ENCODE results near the gene SYNDIG1. TPM values are rescaled to one million over a fixed set of nuclear protein-coding genes. Genes with fewer than 3 reads are reported as not detected.
"Not testable (repeated sequence)": the region's sequence is repeated elsewhere in the genome, so short reads cannot be mapped to it uniquely, and the experiment has no call there.

Gene SYNDIG1
- polyA plus RNA-seq, 2 donors: 0.01 TPM; not detected in 1

GRCh38 chr20:24506696-24507095 is 37.3 kb downstream of the SYNDIG1 start:
- Histone ChIP-seq H3K27ac (ENCODE audit: low read depth in 2 of 2, low read length in 1 of 2) (no peak overlapping the region), H3K4me1 (ENCODE audit: control insufficient read depth in 2 of 2, insufficient read depth in 2 of 2, low read length in 1 of 2) (no peaks in the 10 kb centered on the region), H3K4me3 (ENCODE audit: low read depth in 1 of 2, low read length in 2 of 2) (no peak overlapping the region), H3K36me3 (ENCODE audit: control insufficient read depth in 2 of 2, insufficient read depth in 2 of 2, low read length in 1 of 2) (no peaks in the 10 kb centered on the region), H3K27me3 (ENCODE audit: control insufficient read depth in 1 of 2, insufficient read depth in 2 of 2, low read length in 2 of 2) (no peaks in the 10 kb centered on the region), H3K9me3 (ENCODE audit: control insufficient read depth in 2 of 2, insufficient read depth in 1 of 2, low read depth in 1 of 2, low read length in 1 of 2) (no peaks in the 10 kb centered on the region)
- WGBS, 2 donors: 87 to 88% methylated on average over 5 of the region's 5 CpGs

GRCh38 chr20:24507182-24507853 is 37.9 kb downstream of the SYNDIG1 start:
- H3K9me3 ChIP-seq (ENCODE audit: control insufficient read depth in 2 of 2, insufficient read depth in 1 of 2, low read depth in 1 of 2, low read length in 1 of 2): no peaks in the 10 kb centered on the region
- no peaks in the 10 kb centered on the region for H3K27me3 ChIP-seq (ENCODE audit: control insufficient read depth in 1 of 2, insufficient read depth in 2 of 2, low read length in 2 of 2)
- H3K27ac ChIP-seq (ENCODE audit: low read depth in 2 of 2, low read length in 1 of 2): no peak overlapping the region
- H3K4me1 ChIP-seq (ENCODE audit: control insufficient read depth in 2 of 2, insufficient read depth in 2 of 2, low read length in 1 of 2): no peaks in the 10 kb centered on the region
- no peaks in the 10 kb centered on the region for H3K36me3 ChIP-seq (ENCODE audit: control insufficient read depth in 2 of 2, insufficient read depth in 2 of 2, low read length in 1 of 2)
- no peak overlapping the region for H3K4me3 ChIP-seq (ENCODE audit: low read depth in 1 of 2, low read length in 2 of 2)
- 60 to 61% methylated on average over 11 of the region's 11 CpGs for WGBS, 2 donors

- not testable (repeated sequence) for H3K36me3 ChIP-seq (ENCODE audit: control insufficient read depth in 2 of 2, insufficient read depth in 2 of 2, low read length in 1 of 2); H3K9me3 ChIP-seq (ENCODE audit: control insufficient read depth in 2 of 2, insufficient read depth in 1 of 2, low read depth in 1 of 2, low read length in 1 of 2); H3K27me3 ChIP-seq (ENCODE audit: control insufficient read depth in 1 of 2, insufficient read depth in 2 of 2, low read length in 2 of 2); H3K27ac ChIP-seq (ENCODE audit: low read depth in 2 of 2, low read length in 1 of 2); H3K4me1 ChIP-seq (ENCODE audit: control insufficient read depth in 2 of 2, insufficient read depth in 2 of 2, low read length in 1 of 2); H3K4me3 ChIP-seq (ENCODE audit: low read depth in 1 of 2, low read length in 2 of 2)
- WGBS, 2 donors: 45 to 48% methylated on average over 11 of the region's 11 CpGs
Observed at GRCh38 chr20:24512441-24512840, 43.0 kb downstream of the SYNDIG1 start.

GRCh38 chr20:24518515-24518914 is 49.1 kb downstream of the SYNDIG1 start:
- WGBS, 2 donors: 62 to 72% methylated on average over 6 of the region's 6 CpGs
- H3K27me3 ChIP-seq (ENCODE audit: control insufficient read depth in 1 of 2, insufficient read depth in 2 of 2, low read length in 2 of 2): no peaks in the 10 kb centered on the region
- no peaks in the 10 kb centered on the region for H3K9me3 ChIP-seq (ENCODE audit: control insufficient read depth in 2 of 2, insufficient read depth in 1 of 2, low read depth in 1 of 2, low read length in 1 of 2)
- H3K27ac ChIP-seq (ENCODE audit: low read depth in 2 of 2, low read length in 1 of 2): no peak overlapping the region
- no peaks in the 10 kb centered on the region for H3K4me1 ChIP-seq (ENCODE audit: control insufficient read depth in 2 of 2, insufficient read depth in 2 of 2, low read length in 1 of 2)
- H3K36me3 ChIP-seq (ENCODE audit: control insufficient read depth in 2 of 2, insufficient read depth in 2 of 2, low read length in 1 of 2): no peaks in the 10 kb centered on the region
- no peak overlapping the region for H3K4me3 ChIP-seq (ENCODE audit: low read depth in 1 of 2, low read length in 2 of 2)

GRCh38 chr20:24519476-24519875 is 50.0 kb downstream of the SYNDIG1 start:
- Histone ChIP-seq H3K4me1 (ENCODE audit: control insufficient read depth in 2 of 2, insufficient read depth in 2 of 2, low read length in 1 of 2) (no peaks in the 10 kb centered on the region), H3K27me3 (ENCODE audit: control insufficient read depth in 1 of 2, insufficient read depth in 2 of 2, low read length in 2 of 2) (no peaks in the 10 kb centered on the region), H3K4me3 (ENCODE audit: low read depth in 1 of 2, low read length in 2 of 2) (no peak overlapping the region), H3K27ac (ENCODE audit: low read depth in 2 of 2, low read length in 1 of 2) (no peak overlapping the region), H3K36me3 (ENCODE audit: control insufficient read depth in 2 of 2, insufficient read depth in 2 of 2, low read length in 1 of 2) (no peaks in the 10 kb centered on the region), H3K9me3 (ENCODE audit: control insufficient read depth in 2 of 2, insufficient read depth in 1 of 2, low read depth in 1 of 2, low read length in 1 of 2) (no peaks in the 10 kb centered on the region)
- WGBS, 2 donors: 88% methylated on average over 6 of the region's 6 CpGs

GRCh38 chr20:24521032-24521431 is 51.6 kb downstream of the SYNDIG1 start:
- H3K4me3 ChIP-seq (ENCODE audit: low read depth in 1 of 2, low read length in 2 of 2): no peak overlapping the region
- no peaks in the 10 kb centered on the region for H3K9me3 ChIP-seq (ENCODE audit: control insufficient read depth in 2 of 2, insufficient read depth in 1 of 2, low read depth in 1 of 2, low read length in 1 of 2)
- H3K4me1 ChIP-seq (ENCODE audit: control insufficient read depth in 2 of 2, insufficient read depth in 2 of 2, low read length in 1 of 2): no peaks in the 10 kb centered on the region
- H3K27ac ChIP-seq (ENCODE audit: low read depth in 2 of 2, low read length in 1 of 2): no peak overlapping the region
- H3K27me3 ChIP-seq (ENCODE audit: control insufficient read depth in 1 of 2, insufficient read depth in 2 of 2, low read length in 2 of 2): no peaks in the 10 kb centered on the region
- 82 to 89% methylated on average over 3 of the region's 3 CpGs for WGBS, 2 donors
- no peaks in the 10 kb centered on the region for H3K36me3 ChIP-seq (ENCODE audit: control insufficient read depth in 2 of 2, insufficient read depth in 2 of 2, low read length in 1 of 2)

- no peaks in the 10 kb centered on the region for H3K9me3 ChIP-seq (ENCODE audit: control insufficient read depth in 2 of 2, insufficient read depth in 1 of 2, low read depth in 1 of 2, low read length in 1 of 2)
Observed at GRCh38 chr20:24522452-24523330, 53.3 kb downstream of the SYNDIG1 start.

GRCh38 chr20:24523661-24524060 is 54.2 kb downstream of the SYNDIG1 start:
- Histone ChIP-seq H3K9me3 (ENCODE audit: control insufficient read depth in 2 of 2, insufficient read depth in 1 of 2, low read depth in 1 of 2, low read length in 1 of 2) (no peaks in the 10 kb centered on the region), H3K4me3 (ENCODE audit: low read depth in 1 of 2, low read length in 2 of 2) (no peak overlapping the region), H3K36me3 (ENCODE audit: control insufficient read depth in 2 of 2, insufficient read depth in 2 of 2, low read length in 1 of 2) (no peaks in the 10 kb centered on the region), H3K27ac (ENCODE audit: low read depth in 2 of 2, low read length in 1 of 2) (no peak overlapping the region), H3K27me3 (ENCODE audit: control insufficient read depth in 1 of 2, insufficient read depth in 2 of 2, low read length in 2 of 2) (no peaks in the 10 kb centered on the region), H3K4me1 (ENCODE audit: control insufficient read depth in 2 of 2, insufficient read depth in 2 of 2, low read length in 1 of 2) (no peaks in the 10 kb centered on the region)
- WGBS, 2 donors: 70 to 71% methylated on average over 5 of the region's 5 CpGs

More at GRCh38 chr20:24522452-24523330, 53.3 kb downstream of the SYNDIG1 start:
- no peaks in the 10 kb centered on the region for H3K4me1 ChIP-seq (ENCODE audit: control insufficient read depth in 2 of 2, insufficient read depth in 2 of 2, low read length in 1 of 2)
- 73 to 82% methylated on average over 5 of the region's 5 CpGs for WGBS, 2 donors
- no peak overlapping the region for H3K4me3 ChIP-seq (ENCODE audit: low read depth in 1 of 2, low read length in 2 of 2)
- H3K36me3 ChIP-seq (ENCODE audit: control insufficient read depth in 2 of 2, insufficient read depth in 2 of 2, low read length in 1 of 2): no peaks in the 10 kb centered on the region
- no peaks in the 10 kb centered on the region for H3K27me3 ChIP-seq (ENCODE audit: control insufficient read depth in 1 of 2, insufficient read depth in 2 of 2, low read length in 2 of 2)
- no peak overlapping the region for H3K27ac ChIP-seq (ENCODE audit: low read depth in 2 of 2, low read length in 1 of 2)

GRCh38 chr20:24528583-24529368 is 59.3 kb downstream of the SYNDIG1 start:
- WGBS, 2 donors: 64 to 65% methylated on average over 3 of the region's 3 CpGs
- H3K27me3 ChIP-seq (ENCODE audit: control insufficient read depth in 1 of 2, insufficient read depth in 2 of 2, low read length in 2 of 2): no peaks in the 10 kb centered on the region
- H3K9me3 ChIP-seq (ENCODE audit: control insufficient read depth in 2 of 2, insufficient read depth in 1 of 2, low read depth in 1 of 2, low read length in 1 of 2): no peaks in the 10 kb centered on the region
- H3K4me1 ChIP-seq (ENCODE audit: control insufficient read depth in 2 of 2, insufficient read depth in 2 of 2, low read length in 1 of 2): no peaks in the 10 kb centered on the region
- H3K36me3 ChIP-seq (ENCODE audit: control insufficient read depth in 2 of 2, insufficient read depth in 2 of 2, low read length in 1 of 2): no peaks in the 10 kb centered on the region
- H3K4me3 ChIP-seq (ENCODE audit: low read depth in 1 of 2, low read length in 2 of 2): no peak overlapping the region
- H3K27ac ChIP-seq (ENCODE audit: low read depth in 2 of 2, low read length in 1 of 2): no peak overlapping the region

Data from esophagus (tissue), 2 donors.